AG10803 (cell line): ENCODE measurements around the gene OR2C3.

Experiments used
- DNase-seq: peaks from one replicate; pipeline ENCODE4 v3.0.0; 2010; ENCODE audit warnings: low read depth
- H3K4me3 ChIP-seq: 2 replicates; pipeline ENCODE4 v1.5.1; 2011; ENCODE audit warnings: mild to moderate bottlenecking, low read length, control low read depth
- TF ChIP-seq, protein P1 (sequence below): conservative IDR thresholded peaks from 2 replicates; pipeline ENCODE4 v1.5.1; 2011; ENCODE audit warnings: mild to moderate bottlenecking, low read length, control low read depth, inconsistent platforms

OR2C3 gene

DNA sequence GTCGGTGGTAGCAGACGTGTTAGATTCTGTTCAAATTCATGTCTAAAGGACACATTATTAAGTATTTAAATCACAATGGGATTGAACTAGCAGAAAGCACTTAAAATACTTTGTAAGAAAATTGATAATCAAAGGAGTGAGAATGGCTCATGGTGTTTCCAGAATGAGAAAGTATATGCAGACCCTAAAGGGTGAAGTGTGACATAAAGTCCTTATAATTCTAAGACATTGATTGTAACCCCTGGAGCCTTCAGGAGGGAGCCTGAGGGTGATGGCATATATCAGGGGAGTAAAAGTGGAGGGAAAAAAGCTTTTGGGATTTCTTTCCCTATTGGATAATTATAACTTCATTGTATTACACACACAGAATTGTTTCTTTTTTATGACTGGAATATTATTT lies at the start of gene OR2C3:
OR2C3 (minus strand) TSS at position 101 of the 400 bp plus-strand sequence. CDS start 3,929 bp downstream, outside the sequence.
- H3K4me3 ChIP-seq, result no peak within 1 kb of the TSS
- TF ChIP-seq, protein P1, sequence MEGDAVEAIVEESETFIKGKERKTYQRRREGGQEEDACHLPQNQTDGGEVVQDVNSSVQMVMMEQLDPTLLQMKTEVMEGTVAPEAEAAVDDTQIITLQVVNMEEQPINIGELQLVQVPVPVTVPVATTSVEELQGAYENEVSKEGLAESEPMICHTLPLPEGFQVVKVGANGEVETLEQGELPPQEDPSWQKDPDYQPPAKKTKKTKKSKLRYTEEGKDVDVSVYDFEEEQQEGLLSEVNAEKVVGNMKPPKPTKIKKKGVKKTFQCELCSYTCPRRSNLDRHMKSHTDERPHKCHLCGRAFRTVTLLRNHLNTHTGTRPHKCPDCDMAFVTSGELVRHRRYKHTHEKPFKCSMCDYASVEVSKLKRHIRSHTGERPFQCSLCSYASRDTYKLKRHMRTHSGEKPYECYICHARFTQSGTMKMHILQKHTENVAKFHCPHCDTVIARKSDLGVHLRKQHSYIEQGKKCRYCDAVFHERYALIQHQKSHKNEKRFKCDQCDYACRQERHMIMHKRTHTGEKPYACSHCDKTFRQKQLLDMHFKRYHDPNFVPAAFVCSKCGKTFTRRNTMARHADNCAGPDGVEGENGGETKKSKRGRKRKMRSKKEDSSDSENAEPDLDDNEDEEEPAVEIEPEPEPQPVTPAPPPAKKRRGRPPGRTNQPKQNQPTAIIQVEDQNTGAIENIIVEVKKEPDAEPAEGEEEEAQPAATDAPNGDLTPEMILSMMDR, result no peak
- DNase-seq, result no peak

DNA sequence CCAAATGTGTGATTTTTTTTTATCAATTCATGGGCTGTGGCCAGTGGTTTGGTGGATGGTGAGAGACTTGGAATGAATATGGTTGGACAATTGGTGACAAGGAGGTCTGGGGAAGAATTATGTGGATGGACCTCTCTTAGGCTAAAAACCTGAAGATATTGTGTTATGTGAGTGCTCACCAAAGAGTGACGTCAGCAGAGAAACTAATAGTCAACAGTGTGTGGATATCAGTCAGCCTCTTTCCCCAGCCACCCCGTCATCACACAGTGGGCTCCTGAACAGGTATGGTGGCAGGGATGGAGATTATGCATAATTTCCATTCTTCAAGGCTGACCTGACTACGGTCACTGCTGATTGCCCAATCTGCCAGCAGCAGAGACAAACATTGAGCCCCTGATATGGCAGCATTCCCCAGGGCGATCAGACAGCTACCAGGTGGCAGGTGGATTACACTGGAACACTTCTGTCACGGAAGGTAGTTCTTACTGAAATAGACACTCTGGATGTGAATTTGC lies 42.8 kb upstream of the OR2C3 start:
- no peak overlapping the region for H3K4me3 ChIP-seq
- DNase-seq, result no peak
- TF ChIP-seq, protein P1, result no peak

- H3K4me3 ChIP-seq, result no peak overlapping the region
- TF ChIP-seq, protein P1, result peak; percentile 21; the same call in 1 of the 2 replicates
- DNase-seq, result no peak
Observed at GRCh38 chr1:247576514-247576913, 40.3 kb upstream of the OR2C3 start.

DNA sequence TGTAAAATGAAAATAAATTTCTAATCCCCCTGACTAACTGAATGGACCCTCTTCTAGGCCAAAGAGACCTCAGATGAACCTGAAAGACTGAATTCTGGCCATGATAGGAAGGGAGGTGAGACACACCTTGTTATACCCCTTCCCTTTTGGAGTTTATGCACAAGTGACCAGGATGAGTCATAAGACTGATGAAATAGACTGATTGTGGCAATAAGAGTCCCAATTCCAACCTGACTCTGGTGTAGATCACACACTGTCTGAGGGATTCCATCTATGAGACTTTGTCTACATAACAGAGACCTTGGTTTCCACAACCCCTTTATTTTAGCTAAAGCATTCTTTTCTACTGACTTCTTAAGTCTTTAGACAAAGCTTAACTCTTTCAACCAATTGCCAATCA lies 38.4 kb upstream of the OR2C3 start:
- no peak overlapping the region for H3K4me3 ChIP-seq
- DNase-seq, result no peak
- TF ChIP-seq, protein P1, result no peak

DNA sequence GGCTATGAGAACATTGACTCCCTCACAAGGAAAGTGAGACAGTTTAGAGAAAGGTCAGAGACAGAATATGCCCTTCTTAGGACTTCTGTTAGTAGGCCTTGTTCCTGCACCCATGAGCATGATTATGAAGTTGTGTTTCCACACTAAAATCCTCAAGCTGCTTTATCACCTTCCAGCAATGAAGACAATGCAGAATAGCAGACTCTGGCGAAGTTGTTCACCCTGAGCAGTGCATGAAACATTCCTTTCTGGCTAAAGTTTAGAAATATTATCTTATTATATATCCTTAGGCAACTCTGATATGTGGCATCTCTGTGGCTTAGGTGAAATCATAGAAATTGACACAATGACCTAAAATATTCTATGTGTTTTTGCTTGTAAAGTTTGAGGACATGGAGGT lies 38.0 kb upstream of the OR2C3 start:
- no peak overlapping the region for H3K4me3 ChIP-seq
- TF ChIP-seq, protein P1, result no peak
- DNase-seq, result no peak

- TF ChIP-seq, protein P1, result no peak
- no peak for DNase-seq
- no peak overlapping the region for H3K4me3 ChIP-seq
Observed at GRCh38 chr1:247562198-247562597, 26.0 kb upstream of the OR2C3 start.

GRCh38 chr1:247561711-247562110 lies 25.5 kb upstream of the OR2C3 start:
- H3K4me3 ChIP-seq, result no peak overlapping the region
- DNase-seq, result no peak
- TF ChIP-seq, protein P1, result no peak
